Amniotic stem cell (primary cell): ENCODE results near the gene SGCE.
A peak's percentile ranks its signal among the peaks of the same experiment; 100 is the strongest.

ENCODE experiments used
- DNase-seq: peaks from one replicate; lab custom pipeline; 2025; lab: John Stamatoyannopoulos, UW

Gene SGCE

GRCh38 chr7:94658826-94659225 is 2.9 kb upstream of the SGCE start:
- DNase-seq, result no peak

- peak; percentile 75 for DNase-seq
These were observed 2.1 kb upstream of the SGCE start for GRCh38 chr7:94657771-94658693.

GRCh38 chr7:94656925-94657731 is 1.2 kb upstream of the SGCE start:
- peak; percentile 1 for DNase-seq

GRCh38 chr7:94656658-94656924 is 658 bp upstream of the SGCE start:
- DNase-seq, result no peak

- DNase-seq, result peak; percentile 16
These were observed 646 bp downstream of the SGCE start for GRCh38 chr7:94655126-94655847.

GRCh38 chr7:94654783-94655125 is 1.2 kb downstream of the SGCE start:
- DNase-seq, result no peak

GRCh38 chr7:94650147-94651051 is 5.5 kb downstream of the SGCE start:
- DNase-seq, result no peak

GRCh38 chr7:94649450-94649849 is 6.5 kb downstream of the SGCE start:
- no peak for DNase-seq

- DNase-seq, result no peak
These were observed 7.2 kb downstream of the SGCE start for GRCh38 chr7:94648731-94649130.

GRCh38 chr7:94647295-94647694 is 8.6 kb downstream of the SGCE start:
- no peak for DNase-seq

- DNase-seq, result no peak
These were observed 12.0 kb downstream of the SGCE start for GRCh38 chr7:94643771-94644545.

- DNase-seq, result no peak
These were observed 12.9 kb downstream of the SGCE start for GRCh38 chr7:94642838-94643653.

GRCh38 chr7:94639384-94639783 is 16.5 kb downstream of the SGCE start:
- DNase-seq, result no peak

- DNase-seq, result no peak
These were observed 20.2 kb downstream of the SGCE start for GRCh38 chr7:94635687-94636086.

- DNase-seq, result no peak
These were observed 21.4 kb downstream of the SGCE start for GRCh38 chr7:94634502-94634901.

- DNase-seq, result no peak
These were observed 22.2 kb downstream of the SGCE start for GRCh38 chr7:94633687-94634086.

- DNase-seq, result no peak
These were observed 23.0 kb downstream of the SGCE start for GRCh38 chr7:94633014-94633341.

GRCh38 chr7:94632338-94633013 is 23.5 kb downstream of the SGCE start:
- DNase-seq, result peak; percentile 83

GRCh38 chr7:94630855-94631254 is 25.1 kb downstream of the SGCE start:
- DNase-seq, result no peak

GRCh38 chr7:94623820-94624219 is 32.1 kb downstream of the SGCE start:
- no peak for DNase-seq
